ENCODE measurements around the gene RNF144A.

RNF144A gene

GRCh38 chr2:7009207-7009911 is 92.1 kb downstream of the RNF144A start:
- DNase-seq: no peak

- DNase-seq: no peak
Observed at GRCh38 chr2:7010391-7011054, 93.3 kb downstream of the RNF144A start.

- DNase-seq: no peak
Observed at GRCh38 chr2:7011356-7012083, 94.3 kb downstream of the RNF144A start.

GRCh38 chr2:7012141-7012764 is 95.0 kb downstream of the RNF144A start:
- DNase-seq: no peak

GRCh38 chr2:7013471-7014160 is 96.4 kb downstream of the RNF144A start:
- DNase-seq: no peak

- DNase-seq: peak; percentile 43 to 67
Observed at GRCh38 chr2:7014174-7014640, 97.0 kb downstream of the RNF144A start.

GRCh38 chr2:7015007-7015950 is 98.1 kb downstream of the RNF144A start:
- DNase-seq: no peak

GRCh38 chr2:7016148-7016547 is 98.9 kb downstream of the RNF144A start:
- no peak for DNase-seq

GRCh38 chr2:7016601-7017211 is 99.5 kb downstream of the RNF144A start:
- no peak for DNase-seq

GRCh38 chr2:7017671-7018281 is 100.6 kb downstream of the RNF144A start:
- DNase-seq: no peak

GRCh38 chr2:7018282-7018701 is 101.1 kb downstream of the RNF144A start:
- no peak for DNase-seq

GRCh38 chr2:7018767-7019166 is 101.6 kb downstream of the RNF144A start:
- no peak for DNase-seq

- DNase-seq: no peak
Observed at GRCh38 chr2:7019191-7019590, 102.0 kb downstream of the RNF144A start.

GRCh38 chr2:7020059-7020458 is 102.8 kb downstream of the RNF144A start:
- DNase-seq: no peak

GRCh38 chr2:7020468-7020867 is 103.3 kb downstream of the RNF144A start:
- no peak for DNase-seq

- no peak for DNase-seq
Observed at GRCh38 chr2:7020939-7021470, 103.8 kb downstream of the RNF144A start.

GRCh38 chr2:7022492-7023385 is 105.5 kb downstream of the RNF144A start:
- no peak for DNase-seq

- no peak for DNase-seq
Observed at GRCh38 chr2:7023542-7023941, 106.3 kb downstream of the RNF144A start.

GRCh38 chr2:7024261-7024660 is 107.0 kb downstream of the RNF144A start:
- no peak for DNase-seq

All from Kasumi-1 (cell line).